ENCODE data around the gene UBL7.

UBL7 gene

DNA sequence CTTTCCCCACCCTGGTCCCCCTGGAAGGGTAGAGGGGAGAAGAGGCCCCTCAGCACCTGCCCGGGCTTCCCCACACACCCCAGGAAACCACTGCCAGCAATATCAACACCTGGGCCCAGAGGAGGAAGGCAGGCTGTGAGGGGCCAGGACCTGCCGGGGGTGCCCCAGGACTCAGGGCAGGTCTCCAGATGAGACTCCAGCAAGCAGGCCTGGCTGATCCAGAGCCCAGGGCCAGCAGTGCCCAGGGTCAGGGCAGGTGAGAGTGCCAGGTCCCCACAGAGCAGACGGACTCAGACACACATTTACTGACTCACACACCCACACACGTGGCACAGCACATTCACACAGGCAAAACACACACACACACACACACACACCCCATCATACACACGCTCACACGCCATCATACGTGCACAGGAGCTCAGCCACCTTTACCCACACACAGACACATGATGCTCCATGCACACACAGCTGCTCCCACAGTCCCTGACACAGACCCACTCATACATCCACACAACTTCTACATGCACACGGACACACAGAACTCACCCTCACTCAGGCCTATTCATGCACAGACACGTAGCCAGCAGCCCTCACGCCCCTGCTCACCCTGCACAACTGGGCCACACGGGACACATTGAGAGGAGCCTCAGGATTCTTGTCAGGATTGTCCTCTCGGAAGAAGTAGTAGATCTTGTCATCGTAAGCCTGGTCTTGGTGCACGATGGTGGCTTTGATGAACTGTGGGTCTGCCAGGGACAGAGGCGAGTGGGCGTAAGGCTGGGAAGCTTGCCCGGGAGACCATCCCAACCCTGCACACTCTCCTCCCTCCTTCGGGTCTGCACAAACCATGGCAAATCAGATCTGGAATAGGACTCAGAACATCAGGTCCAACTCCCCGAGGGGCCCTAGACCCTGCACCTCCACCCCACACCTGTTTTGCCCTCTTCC is 44.7 kb downstream of the UBL7 start:
- DNase-seq (ENCODE audit: low read depth, low spot score) = no peak
- no peak overlapping the region for H3K4me3 ChIP-seq (ENCODE audit: low read length)

DNA sequence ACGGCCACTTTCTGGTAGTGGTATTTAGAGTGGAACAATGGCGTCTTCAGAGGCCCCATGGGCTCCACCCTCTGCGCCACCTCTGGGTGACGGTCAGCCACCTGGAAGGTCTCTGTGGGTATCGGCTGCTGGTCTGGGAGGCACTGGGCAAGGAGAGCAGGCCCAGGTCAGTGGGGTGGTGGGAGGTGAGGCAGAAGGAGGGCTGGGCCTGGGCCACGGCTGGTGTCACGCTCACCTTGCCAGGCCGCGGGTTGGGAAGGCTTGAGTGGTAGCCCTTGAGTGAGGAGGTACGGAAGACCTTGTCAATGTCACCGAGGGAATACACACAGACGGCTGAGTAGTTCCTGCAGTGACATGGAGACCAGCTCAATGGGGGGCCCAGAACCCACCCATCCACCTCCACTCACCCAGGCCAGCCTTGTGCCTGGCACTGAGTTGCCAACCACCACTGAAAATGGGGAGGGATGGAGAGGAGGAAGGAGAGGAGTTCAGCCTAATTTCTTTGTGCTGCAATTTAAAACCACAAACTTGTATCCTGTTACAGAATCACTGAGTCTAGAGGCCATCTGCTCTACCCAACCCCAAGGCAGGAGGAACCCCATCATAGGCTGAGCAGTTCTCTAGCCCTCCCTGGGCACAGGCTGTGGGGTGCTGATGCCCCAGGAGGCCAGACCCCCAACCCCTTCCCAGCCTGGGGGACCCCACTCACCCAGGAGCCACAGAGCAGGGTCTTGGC is 46.2 kb downstream of the UBL7 start:
- peak; percentile 55 for DNase-seq (ENCODE audit: low read depth, low spot score)
- H3K4me3 ChIP-seq (ENCODE audit: low read length) = no peak overlapping the region

DNA sequence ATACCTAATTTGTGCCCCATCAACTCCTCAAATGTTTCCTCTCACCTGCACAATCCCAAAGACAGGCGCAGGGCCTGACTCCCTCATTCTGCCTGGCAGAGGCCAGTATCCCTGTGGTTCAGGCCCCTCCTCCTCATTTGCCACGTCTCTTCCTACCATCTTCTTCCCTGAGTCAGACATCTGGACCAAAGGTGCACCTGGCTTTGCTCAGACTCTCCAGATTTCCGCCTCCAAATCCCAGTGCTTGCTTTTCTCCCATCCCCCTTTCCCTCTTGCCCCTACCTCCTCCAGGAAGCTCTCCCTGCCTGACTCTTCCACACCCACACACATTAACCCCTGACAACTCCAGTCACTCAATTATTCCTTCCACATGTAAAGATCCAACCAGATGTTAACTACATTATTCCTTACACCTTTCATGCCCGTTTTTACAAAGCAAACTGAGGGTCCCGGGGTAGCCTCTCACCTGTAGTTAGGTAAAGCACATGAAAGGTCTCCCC is 46.8 kb downstream of the UBL7 start:
- no peak overlapping the region for H3K4me3 ChIP-seq (ENCODE audit: low read length)
- no peak for DNase-seq (ENCODE audit: low read depth, low spot score)

DNA sequence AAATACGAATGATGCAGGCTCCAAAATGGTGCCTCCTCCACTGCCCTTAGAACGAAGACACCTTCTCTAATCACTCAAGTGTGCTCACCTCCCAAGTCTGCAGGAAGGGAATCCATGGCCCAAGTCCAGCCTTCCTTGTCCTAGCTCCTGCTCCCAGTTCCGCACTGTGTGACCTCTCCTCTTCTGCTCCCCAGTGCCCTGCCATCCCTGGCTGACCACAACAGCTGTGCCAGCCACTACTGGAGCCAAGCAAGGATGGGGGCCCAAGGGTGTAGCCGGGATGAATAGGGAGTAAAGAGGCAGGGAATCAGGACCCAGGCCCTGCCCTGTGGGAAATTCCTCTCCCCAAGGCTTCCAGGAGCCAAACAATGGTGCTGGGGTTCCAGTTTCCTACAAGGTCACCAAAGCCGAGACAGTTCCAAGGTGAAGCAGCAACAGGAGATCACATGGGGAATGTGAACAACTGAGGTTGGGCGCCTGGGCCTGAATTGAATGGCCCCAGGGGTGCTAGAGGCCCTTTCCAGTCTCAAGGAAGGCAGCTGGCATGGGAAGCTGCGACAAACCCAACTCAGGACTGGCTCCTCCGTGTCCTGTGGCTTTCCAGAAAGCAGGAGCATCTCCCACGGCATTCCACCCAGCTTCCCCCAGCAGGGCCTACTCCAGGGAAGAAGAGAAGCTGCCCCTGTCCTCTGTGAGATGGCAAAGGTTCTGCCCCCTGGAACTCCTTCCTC is 47.4 kb downstream of the UBL7 start:
- no peak overlapping the region for H3K4me3 ChIP-seq (ENCODE audit: low read length)
- no peak for DNase-seq (ENCODE audit: low read depth, low spot score)

DNA sequence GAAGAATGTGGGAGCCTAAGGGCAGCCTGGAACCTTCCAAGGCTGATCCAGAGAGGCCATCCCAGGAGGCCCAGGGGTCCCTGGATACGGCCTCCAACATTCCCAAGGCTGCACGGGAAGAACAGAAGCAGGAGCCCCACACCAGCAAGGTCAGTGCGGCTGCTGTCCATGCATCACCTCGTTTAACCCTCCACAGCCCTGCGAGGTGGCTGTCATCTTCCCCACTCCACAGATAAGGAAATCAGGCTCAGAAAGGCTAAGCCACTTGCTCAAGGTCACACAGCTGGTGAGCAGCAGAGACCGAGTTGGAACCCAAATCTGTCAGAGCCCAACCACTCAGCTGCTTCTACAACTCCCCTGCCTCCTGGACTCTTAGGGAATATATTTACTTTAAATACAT is 48.8 kb downstream of the UBL7 start:
- no peak for DNase-seq (ENCODE audit: low read depth, low spot score)
- no peak overlapping the region for H3K4me3 ChIP-seq (ENCODE audit: low read length)

DNA sequence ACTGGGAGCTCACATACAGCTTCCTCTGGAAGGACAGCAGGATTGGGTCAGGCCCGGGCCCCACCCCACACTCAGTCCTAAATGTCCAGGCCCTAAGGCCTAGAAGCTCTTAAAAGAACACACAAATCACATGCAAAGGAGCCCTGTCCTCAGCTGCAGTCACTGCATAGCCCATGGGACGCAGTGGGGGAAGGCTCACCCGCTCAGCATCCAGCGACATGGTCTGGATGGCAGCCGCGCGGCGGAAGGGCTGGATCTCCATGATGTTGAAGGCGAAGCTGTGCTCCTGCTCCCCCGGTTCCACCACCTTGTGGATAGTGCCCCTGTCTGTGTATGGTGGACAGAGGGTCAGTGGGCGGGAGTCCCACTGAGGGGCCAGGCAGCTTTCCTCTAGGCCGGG is 49.3 kb downstream of the UBL7 start:
- no peak for DNase-seq (ENCODE audit: low read depth, low spot score)
- H3K4me3 ChIP-seq (ENCODE audit: low read length) = no peak overlapping the region

DNA sequence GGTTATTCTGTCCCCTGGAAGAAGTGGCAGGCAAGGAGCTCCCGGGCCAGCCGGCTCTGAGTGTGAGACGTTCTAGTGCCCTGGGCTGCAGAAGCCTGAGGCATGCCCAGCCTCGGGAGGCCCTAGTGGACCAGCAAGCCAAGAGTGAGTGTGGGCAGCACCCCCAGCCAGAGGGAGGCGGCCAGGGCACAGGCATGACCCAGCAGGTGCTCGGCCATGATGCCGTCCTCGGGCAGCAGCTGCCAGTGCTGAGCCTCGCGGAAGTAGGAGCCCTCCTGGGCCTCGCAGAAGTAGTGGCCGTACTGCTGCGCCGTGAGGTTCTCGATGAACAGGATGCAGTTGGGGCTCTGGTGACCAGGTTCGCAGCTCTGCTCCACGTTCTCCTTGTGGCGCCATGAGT is 50.5 kb downstream of the UBL7 start:
- no peak for DNase-seq (ENCODE audit: low read depth, low spot score)
- H3K4me3 ChIP-seq (ENCODE audit: low read length) = no peak overlapping the region

DNA sequence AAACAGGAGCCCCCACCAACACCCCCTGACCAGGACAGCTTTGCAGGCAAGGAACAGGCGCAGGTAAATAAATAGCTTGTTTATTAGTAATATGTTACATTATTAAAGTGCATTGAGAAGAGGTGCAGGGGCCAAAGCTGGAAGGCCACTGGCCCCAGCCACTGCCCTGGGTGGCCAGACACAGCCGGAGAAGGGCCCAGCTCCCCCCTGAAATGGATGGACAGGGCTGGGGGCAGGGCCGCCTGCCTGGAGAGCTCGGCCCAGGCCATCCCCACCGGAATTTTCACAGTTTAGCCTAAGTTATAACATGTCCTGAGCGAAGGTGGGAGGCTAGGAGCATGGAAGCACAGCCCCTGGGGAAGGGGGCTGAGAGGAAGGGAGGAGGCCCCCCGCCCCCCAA is 51.7 kb downstream of the UBL7 start:
- no peak for DNase-seq (ENCODE audit: low read depth, low spot score)

DNA sequence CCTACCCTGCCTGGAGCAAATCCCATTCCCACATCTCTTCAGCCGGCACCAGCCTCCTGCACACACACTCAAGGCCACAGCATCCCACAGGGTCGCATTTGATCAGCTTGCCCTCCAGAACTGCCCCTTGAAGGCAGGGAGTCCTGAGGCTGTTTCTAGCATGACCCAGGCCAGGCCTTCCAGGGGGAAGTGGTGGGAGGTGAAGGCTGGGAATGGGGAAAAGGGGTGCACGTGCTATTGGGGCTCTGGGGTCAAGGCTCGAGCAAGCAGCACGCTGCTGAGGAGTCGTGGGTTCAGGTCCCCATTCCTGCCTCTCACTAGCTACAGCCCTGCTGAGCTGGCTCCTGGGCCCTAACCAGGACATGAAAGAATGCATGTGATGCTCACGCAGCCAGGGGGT is 52.1 kb downstream of the UBL7 start:
- no peak for DNase-seq (ENCODE audit: low read depth, low spot score)

More for the DNA sequence above, 51.7 kb downstream of the UBL7 start:
- H3K4me3 ChIP-seq (ENCODE audit: low read length) = no peak overlapping the region

DNA sequence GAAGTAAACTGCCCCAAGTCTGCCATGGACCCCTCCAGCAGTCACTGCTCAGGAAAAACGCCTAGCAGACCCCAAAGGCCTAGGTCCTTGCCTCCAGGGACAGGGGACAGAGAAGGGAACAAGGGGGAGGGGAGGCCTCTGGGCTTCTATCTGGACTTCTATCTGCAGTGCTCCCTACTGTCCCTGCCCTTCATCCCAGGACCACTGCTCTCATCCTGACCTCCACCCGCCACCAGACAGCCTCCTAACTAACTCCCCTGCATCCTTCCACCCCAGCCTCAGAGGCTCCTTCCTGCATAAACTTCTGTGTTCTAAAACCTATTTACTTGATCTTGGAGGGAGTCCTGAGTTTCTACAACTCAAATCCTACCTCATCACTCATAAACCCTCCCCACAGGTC is 52.6 kb downstream of the UBL7 start:
- no peak for DNase-seq (ENCODE audit: low read depth, low spot score)
- H3K4me3 ChIP-seq (ENCODE audit: low read length) = no peak overlapping the region

More for the DNA sequence above, 52.1 kb downstream of the UBL7 start:
- no peak overlapping the region for H3K4me3 ChIP-seq (ENCODE audit: low read length)

DNA sequence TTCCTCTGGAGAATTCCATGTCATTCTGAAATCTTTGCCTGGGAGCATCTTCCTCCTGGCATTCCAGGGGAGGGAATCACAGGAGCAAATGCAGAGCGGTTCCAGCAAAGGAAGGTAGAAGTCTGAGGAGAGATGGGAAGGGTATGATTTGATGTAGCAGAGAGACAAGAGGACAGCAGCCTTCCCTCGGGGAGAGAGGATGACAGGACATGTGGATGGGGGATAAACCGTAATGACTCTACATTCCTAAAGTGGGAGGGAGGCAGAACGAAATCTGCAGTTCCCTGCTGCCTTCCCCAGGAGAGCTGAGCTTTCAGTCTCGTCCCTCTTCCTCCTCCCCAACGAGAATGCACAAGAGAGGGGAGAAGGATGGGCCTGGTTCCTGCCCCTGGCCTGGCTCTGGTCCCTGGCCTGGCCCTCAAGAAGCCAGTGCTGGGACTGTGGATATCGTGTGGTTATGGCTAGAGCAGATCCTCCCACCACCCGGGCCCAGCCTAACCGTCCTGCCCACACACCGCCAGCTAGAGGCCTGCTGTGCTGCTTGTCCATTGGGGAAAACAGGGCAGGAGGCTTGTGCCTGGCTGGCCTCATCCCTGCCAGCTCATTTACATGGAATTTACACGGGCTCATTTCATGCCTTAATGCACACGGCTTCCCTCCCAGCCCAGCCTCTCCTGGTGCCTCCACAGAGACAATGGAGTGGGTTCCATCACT is 53.8 kb downstream of the UBL7 start:
- H3K4me3 ChIP-seq (ENCODE audit: low read length) = no peak overlapping the region
- no peak for DNase-seq (ENCODE audit: low read depth, low spot score)

DNA sequence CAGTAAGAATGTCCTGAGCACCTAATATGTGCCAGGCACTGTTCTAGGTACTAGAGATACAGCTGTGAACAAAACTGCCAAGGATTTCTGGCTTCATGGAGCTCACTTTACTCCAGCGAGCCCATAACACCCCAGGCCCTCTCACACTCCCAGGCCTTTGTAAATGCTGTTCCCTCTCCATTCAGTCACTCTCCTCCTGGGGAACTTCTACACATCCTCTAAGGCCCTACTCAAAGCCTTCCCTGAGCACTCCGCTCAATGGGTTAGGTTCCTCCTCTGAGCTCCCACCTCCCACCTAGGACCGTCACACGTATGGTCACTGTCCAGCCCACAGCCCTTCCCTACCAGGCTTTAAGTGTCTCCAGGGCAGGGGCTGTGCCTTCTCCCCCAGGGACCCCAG is 54.4 kb downstream of the UBL7 start:
- H3K4me3 ChIP-seq (ENCODE audit: low read length) = no peak overlapping the region
- DNase-seq (ENCODE audit: low read depth, low spot score) = no peak

DNA sequence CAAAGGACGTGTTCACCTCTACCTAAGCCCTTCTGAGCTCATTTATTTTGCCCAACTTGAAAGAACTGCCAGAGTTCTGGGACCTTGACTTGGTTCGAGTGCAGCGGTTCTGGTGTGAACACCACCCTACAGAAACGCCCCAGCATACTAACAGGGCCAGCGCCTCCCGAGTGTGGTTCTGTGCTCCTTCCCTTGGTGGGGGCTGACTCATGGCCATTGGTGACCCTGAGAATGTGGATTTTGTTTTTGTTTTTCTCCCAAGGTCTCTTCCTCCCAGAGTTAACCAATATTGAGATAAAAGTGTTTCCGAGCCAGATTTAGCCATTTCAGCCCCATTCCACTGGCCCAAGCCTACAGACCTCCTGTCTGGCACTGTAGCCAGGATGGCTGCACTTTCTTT is 55.1 kb downstream of the UBL7 start:
- no peak for DNase-seq (ENCODE audit: low read depth, low spot score)
- no peak overlapping the region for H3K4me3 ChIP-seq (ENCODE audit: low read length)

DNA sequence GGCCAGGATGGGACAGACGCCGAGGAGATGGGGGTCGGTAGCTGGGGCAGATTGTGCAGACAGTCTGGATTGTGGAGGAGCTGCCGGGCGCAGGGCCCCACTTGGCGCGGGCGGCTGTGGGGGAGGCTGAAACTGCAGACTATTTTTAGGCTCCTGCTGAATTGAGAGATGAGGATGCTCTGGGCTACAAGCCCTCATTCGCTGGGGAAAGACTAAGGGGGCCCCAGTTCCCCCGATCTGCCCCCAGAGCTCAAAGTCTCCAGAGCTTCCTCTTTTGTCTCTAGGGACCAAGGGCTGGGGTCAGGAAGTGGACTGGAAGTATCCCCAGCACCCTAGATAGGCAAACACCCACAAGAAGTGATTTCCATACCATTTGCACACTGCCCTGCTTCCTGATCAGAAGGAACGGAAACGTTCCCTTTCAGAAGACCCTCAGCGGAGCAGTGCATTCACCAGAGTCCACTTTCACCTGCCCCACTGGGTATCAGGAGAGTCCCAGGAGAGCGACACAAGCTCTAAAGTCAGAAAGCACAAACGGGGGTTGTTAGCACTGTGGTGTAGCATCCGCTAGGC is 56.9 kb downstream of the UBL7 start:
- no peak for DNase-seq (ENCODE audit: low read depth, low spot score)
- H3K4me3 ChIP-seq (ENCODE audit: low read length) = no peak overlapping the region

DNA sequence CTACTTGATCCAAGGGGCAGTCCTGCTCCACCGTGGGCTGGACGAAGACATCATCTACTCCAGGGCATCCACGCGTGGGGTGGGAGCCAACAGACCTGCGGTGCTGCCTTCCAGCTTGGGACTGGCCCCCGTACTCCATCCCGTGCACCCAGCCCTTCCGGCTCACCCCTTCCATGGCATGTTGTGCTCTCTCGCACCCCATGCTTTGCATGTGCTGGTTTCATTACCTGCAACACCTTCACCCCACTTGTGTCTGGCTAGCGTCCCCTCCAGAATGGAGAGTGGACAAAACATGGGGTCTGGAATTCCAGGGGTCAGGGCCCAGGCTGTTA is 57.4 kb downstream of the UBL7 start:
- no peak overlapping the region for H3K4me3 ChIP-seq (ENCODE audit: low read length)
- no peak for DNase-seq (ENCODE audit: low read depth, low spot score)

DNA sequence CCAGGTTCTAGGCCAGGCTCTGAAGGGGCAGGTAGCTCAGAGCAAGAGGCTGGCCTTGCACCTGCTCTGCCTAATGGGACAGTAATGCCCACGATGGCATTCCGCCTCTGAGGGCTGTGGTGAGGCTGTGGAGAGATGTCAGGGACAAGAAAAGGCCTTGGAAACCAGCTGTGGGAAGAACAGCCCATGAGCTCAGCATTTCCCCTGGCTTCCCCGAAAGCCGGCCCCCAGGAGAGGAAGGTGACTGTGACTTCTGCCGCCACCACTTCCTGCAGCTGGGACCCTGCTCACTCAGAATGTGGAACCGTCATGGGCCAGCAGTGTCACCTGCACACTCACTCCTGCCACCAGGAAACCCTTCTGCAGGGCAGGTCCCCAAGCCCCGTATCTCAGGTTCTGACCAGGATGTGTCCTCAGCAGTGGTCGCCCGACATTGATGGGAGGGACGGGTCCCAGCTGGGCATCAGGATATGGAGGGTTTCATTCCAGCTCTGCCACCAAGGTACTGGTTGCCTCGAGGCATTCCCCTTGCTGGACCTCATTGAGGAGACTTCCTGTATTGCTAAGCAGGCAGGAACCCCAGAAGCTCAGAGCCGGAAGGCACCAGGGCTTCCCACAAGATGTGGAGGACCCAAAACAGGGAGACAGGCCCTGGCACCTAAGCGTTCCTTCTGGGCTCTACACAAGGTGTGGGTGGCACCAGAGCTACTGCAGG is 57.9 kb downstream of the UBL7 start:
- DNase-seq (ENCODE audit: low read depth, low spot score) = peak; percentile 91
- peak overlapping the region; percentile 19 for H3K4me3 ChIP-seq (ENCODE audit: low read length)

DNA sequence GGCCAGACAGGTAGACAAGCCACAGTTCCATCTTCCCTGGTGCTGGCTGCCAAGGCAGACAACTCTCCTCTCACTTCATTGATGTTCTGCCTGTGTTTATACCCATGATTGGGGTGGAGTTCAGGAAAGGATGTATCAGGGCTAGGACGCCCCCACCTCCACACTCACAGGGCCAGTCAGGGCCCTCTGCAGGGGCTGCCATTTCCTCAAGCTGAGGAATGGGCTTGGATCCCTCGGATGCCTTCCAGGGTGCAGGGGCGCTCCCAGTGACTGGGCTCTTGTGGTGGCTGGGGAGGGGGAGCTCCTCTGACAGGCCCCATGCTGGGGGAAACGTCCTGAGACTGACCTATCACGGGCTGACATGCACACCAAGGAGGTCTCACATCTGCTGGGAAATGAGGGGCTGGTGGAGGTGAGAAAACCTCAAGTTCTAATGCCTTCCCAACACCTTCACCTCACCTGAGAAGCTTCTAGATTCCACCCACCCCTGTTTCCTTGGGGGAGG is 58.6 kb downstream of the UBL7 start:
- no peak for DNase-seq (ENCODE audit: low read depth, low spot score)
- peak overlapping the region; percentile 19 for H3K4me3 ChIP-seq (ENCODE audit: low read length)
